Prostate gland (tissue), 2 donors: ENCODE results near the gene AFF3.

ENCODE experiments used
- POLR2AphosphoS5 ChIP-seq: sonication (generic); formaldehyde crosslinking; IDR thresholded peaks from one replicate; pipeline ENCODE4 v1.6.1; 2017; ENCODE audit warnings: antibody characterized with exemption
- TF ChIP-seq, protein P1 (sequence below), 4 experiments: fragments of 200-600 bp in 2 of 4; fragments of 450-650 bp in 2 of 4; sonication (generic) in 2 of 4; IDR thresholded peaks; 1 replicate in 3 of 4; 2 replicates in 1 of 4; pipeline ENCODE4 v1.5.1; 2016 to 2019; ENCODE audit warnings: antibody characterized with exemption in 4 of 4, mild to moderate bottlenecking in 2 of 4, moderate library complexity in 2 of 4

DNA sequence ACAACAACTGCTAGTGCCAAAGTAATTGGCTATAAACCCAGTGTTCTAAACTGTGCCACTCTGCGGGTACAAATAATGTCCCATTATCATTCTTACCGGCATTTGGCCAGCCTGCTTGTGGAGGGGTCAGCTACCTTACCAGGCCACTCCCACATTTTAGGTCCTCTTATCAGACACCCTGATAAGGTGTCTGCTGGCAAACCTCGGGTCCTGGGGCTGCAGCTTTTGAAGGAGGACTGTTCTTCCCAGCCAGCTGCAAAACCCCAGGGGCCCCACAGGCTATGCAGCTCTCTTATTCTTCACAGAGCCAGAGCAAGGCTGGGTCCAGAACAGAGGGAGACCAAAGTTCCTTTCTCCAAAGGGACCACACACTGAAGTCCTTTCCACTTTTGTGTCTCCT is 394.5 kb downstream of the AFF3 start:
- TF ChIP-seq, protein P1, sequence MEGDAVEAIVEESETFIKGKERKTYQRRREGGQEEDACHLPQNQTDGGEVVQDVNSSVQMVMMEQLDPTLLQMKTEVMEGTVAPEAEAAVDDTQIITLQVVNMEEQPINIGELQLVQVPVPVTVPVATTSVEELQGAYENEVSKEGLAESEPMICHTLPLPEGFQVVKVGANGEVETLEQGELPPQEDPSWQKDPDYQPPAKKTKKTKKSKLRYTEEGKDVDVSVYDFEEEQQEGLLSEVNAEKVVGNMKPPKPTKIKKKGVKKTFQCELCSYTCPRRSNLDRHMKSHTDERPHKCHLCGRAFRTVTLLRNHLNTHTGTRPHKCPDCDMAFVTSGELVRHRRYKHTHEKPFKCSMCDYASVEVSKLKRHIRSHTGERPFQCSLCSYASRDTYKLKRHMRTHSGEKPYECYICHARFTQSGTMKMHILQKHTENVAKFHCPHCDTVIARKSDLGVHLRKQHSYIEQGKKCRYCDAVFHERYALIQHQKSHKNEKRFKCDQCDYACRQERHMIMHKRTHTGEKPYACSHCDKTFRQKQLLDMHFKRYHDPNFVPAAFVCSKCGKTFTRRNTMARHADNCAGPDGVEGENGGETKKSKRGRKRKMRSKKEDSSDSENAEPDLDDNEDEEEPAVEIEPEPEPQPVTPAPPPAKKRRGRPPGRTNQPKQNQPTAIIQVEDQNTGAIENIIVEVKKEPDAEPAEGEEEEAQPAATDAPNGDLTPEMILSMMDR (IDR thresholded peaks at IDR 0.05): no peak
- TF ChIP-seq POLR2AphosphoS5: no peak
